RCC 7860 (cell line): Measurements from ENCODE around the gene GPR107.

Experiments
- DNase-seq: peaks from one replicate; pipeline ENCODE4 v3.0.0-alpha.2; 2015; ENCODE audit warnings: low spot score
- FAIRE-seq: peaks from 2 replicates; lab custom pipeline; 2012; peaks lifted over from hg19 to GRCh38; lab: Jason Lieb, UNC

GPR107 gene

GRCh38 chr9:130128733-130129431 lies 75.2 kb downstream of the GPR107 start:
- peak; percentile 97 for DNase-seq
- peak; percentile 97 for FAIRE-seq

- FAIRE-seq (no peak), DNase-seq (no peak)
Observed at GRCh38 chr9:130129432-130130061, 75.8 kb downstream of the GPR107 start.

GRCh38 chr9:130132746-130133145 lies 79.0 kb downstream of the GPR107 start:
- DNase-seq (no peak), FAIRE-seq (no peak)

GRCh38 chr9:130137081-130137640 lies 83.5 kb downstream of the GPR107 start:
- FAIRE-seq: no peak

GRCh38 chr9:130137641-130138081 lies 84.0 kb downstream of the GPR107 start:
- FAIRE-seq (no peak), DNase-seq (peak; percentile 83)

More at GRCh38 chr9:130137081-130137640, 83.5 kb downstream of the GPR107 start:
- no peak for DNase-seq

- FAIRE-seq (peak; percentile 90), DNase-seq (peak; percentile 97)
Observed at GRCh38 chr9:130138171-130138653, 84.5 kb downstream of the GPR107 start.

GRCh38 chr9:130138791-130139190 lies 85.1 kb downstream of the GPR107 start:
- peak; percentile 93 for FAIRE-seq

GRCh38 chr9:130139251-130139650 lies 85.5 kb downstream of the GPR107 start:
- no peak for FAIRE-seq

More at GRCh38 chr9:130138791-130139190, 85.1 kb downstream of the GPR107 start:
- peak; percentile 93 for DNase-seq

GRCh38 chr9:130140706-130141105 lies 87.0 kb downstream of the GPR107 start:
- FAIRE-seq (no peak), DNase-seq (no peak)

More at GRCh38 chr9:130139251-130139650, 85.5 kb downstream of the GPR107 start:
- no peak for DNase-seq

GRCh38 chr9:130142056-130142455 lies 88.3 kb downstream of the GPR107 start:
- no peak for FAIRE-seq
- DNase-seq: no peak

- FAIRE-seq (no peak), DNase-seq (no peak)
Observed at GRCh38 chr9:130142641-130143040, 88.9 kb downstream of the GPR107 start.

GRCh38 chr9:130143279-130143893 lies 89.7 kb downstream of the GPR107 start:
- DNase-seq (peak; percentile 30), FAIRE-seq (no peak)

GRCh38 chr9:130143958-130144366 lies 90.3 kb downstream of the GPR107 start:
- FAIRE-seq: peak; percentile 90
- DNase-seq: peak; percentile 86

GRCh38 chr9:130144703-130145102 lies 91.0 kb downstream of the GPR107 start:
- no peak for FAIRE-seq
- no peak for DNase-seq

GRCh38 chr9:130145658-130146057 lies 92.0 kb downstream of the GPR107 start:
- no peak for DNase-seq
- FAIRE-seq: no peak

- FAIRE-seq: no peak
- no peak for DNase-seq
Observed at GRCh38 chr9:130147198-130147597, 93.5 kb downstream of the GPR107 start.

- no peak for FAIRE-seq
- no peak for DNase-seq
Observed at GRCh38 chr9:130147910-130148309, 94.2 kb downstream of the GPR107 start.

- FAIRE-seq (no peak), DNase-seq (no peak)
Observed at GRCh38 chr9:130149031-130149430, 95.3 kb downstream of the GPR107 start.

GRCh38 chr9:130149654-130150286 lies 96.1 kb downstream of the GPR107 start:
- DNase-seq (no peak), FAIRE-seq (no peak)

GRCh38 chr9:130150779-130151382 lies 97.2 kb downstream of the GPR107 start:
- DNase-seq: peak; percentile 77
- peak; percentile 78 for FAIRE-seq
